Kidney (tissue), 14 donors: Measurements from ENCODE around the gene VDR. TPM values are rescaled to one million over a fixed set of nuclear protein-coding genes. Genes with fewer than 3 reads are reported as not detected.
"Not testable (repeated sequence)": the region's sequence is repeated elsewhere in the genome, so short reads cannot be mapped to it uniquely, and the experiment has no call there.

Source experiments
- DNase-seq, 5 donors: peaks; one replicate each; pipeline ENCODE4 v3.0.0-alpha.2; 2013 to 2020
- FAIRE-seq: peaks from 2 replicates; lab custom pipeline; 2012; peaks lifted over from hg19 to GRCh38; lab: Jason Lieb, UNC
- H3K27ac ChIP-seq, 2 donors: one replicate each; pipeline ENCODE4 v1.7.0; 2013; ENCODE audit warnings: low read depth in 2 of 2, low read length in 2 of 2, inconsistent platforms in 1 of 2
- H3K27me3 ChIP-seq: one replicate; pipeline ENCODE4 v1.7.1; 2013; ENCODE audit warnings: low read length, inconsistent platforms; ENCODE audit not compliant: control insufficient read depth, insufficient read depth
- H3K36me3 ChIP-seq, 3 donors: one replicate each; pipeline versions ENCODE4 v1.7.0 to v1.7.1; 2013; ENCODE audit warnings: low read length in 3 of 3, control low read depth in 1 of 3, inconsistent platforms in 1 of 3; ENCODE audit not compliant: insufficient read depth in 3 of 3, control insufficient read depth in 2 of 3
- H3K4me1 ChIP-seq, 3 donors: one replicate each; pipeline versions ENCODE4 v1.7.0 to v1.7.1; 2013; ENCODE audit warnings: low read length in 3 of 3, inconsistent platforms in 1 of 3, low read depth in 1 of 3; ENCODE audit not compliant: control insufficient read depth in 2 of 3, insufficient read depth in 2 of 3
- H3K4me3 ChIP-seq, 3 donors: one replicate each; pipeline versions ENCODE4 v1.7.0 to v1.8.1; 2013; ENCODE audit warnings: low read length in 3 of 3, control low read depth in 1 of 3, inconsistent platforms in 1 of 3
- H3K9ac ChIP-seq, 3 donors: one replicate each; pipeline versions ENCODE4 v1.7.0 to v1.7.1; 2013; ENCODE audit warnings: low read length in 3 of 3, control low read depth in 1 of 3, inconsistent platforms in 1 of 3
- H3K9me3 ChIP-seq, 3 donors: one replicate each; pipeline versions ENCODE4 v1.7.0 to v1.7.1; 2013; ENCODE audit warnings: low read length in 3 of 3, control low read depth in 1 of 3, inconsistent platforms in 1 of 3; ENCODE audit not compliant: control insufficient read depth in 2 of 3, insufficient read depth in 1 of 3
- intact Hi-C: fragments of 100-400 bp; cut with DNase I; formaldehyde crosslinking; loops from one replicate; pipeline ENCODE4 v1.11.1; 2022
- polyA plus RNA-seq: library from polyadenylated mRNA; stranded (reverse); fragments of 350-450 nt; fragmentation: Illumina TruSeq; extraction: RNeasy Lipid Tissue Mini Kit (QIAGEN cat#74804); gene quantifications from one replicate; pipeline ENCODE4 v1.2.3, GENCODE V29; 2014; ENCODE audit warnings: low read depth, low replicate concordance; ENCODE audit not compliant: insufficient read depth
- total RNA-seq: library from RNA; stranded (reverse); fragmentation: NEBNext Ultra II Directional; extraction: Animal tissue kit (Norgen Biotek cat#: 25700); gene quantifications from one replicate; pipeline ENCODE4 v1.2.1, GENCODE V29; 2021
- TF ChIP-seq, protein P1 (sequence below): IDR thresholded peaks from 3 replicates; pipeline ENCODE4 v1.5.1; 2012; ENCODE audit warnings: mild to moderate bottlenecking, moderate library complexity, borderline replicate concordance; ENCODE audit not compliant: insufficient read depth; ENCODE audit errors: extremely low read depth
- donor health status: control.
- donor health status: control.
- donor health status: control.
- donor health status: control.
- donor health status: control.
- donor health status: DM: yes; HTN: yes; CAD: no.
- donor health status: Normal renal cell carcinoma (clear cell type).

Gene VDR
- total and polyA plus RNA-seq, 2 donors from 2014 or later = 14.8 to 19.1 TPM

DNA sequence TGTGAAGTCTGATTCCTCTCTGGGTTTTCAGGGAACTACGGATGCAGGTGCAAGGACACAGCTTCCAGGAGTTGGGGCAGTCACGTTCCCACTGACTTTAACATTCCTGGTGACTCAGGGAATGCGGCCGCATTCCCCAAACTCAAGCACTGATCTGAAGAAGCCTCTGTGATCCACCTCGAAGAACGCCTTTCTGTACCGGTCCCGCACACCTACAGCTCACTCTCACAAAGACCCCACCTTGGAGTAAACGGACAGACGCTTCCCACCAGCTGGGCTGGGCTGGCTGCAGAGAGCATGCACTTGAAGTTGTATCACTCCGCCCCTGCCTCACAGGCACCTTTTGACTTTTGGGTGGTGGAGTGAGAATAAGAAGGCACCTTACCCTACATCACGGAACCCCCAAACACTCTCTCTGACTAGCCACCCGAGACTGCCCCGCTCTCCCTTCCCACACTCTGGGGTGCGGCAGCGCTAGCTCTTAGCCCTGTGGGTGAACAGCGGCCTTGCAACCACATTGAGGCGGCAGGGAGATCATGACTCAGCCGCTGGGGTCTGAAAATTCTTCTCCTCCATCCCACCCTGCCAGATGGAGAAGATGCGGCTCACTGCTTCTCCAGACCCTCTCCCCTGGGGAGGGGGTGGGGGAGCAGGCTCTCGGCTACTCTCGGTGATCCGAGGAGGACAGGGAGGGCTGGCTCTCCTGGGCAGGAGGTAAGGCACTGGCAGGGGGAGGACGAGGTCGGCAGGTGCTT, 61.4 kb downstream of the VDR start:
- DNase-seq = no peak
- Histone ChIP-seq H3K4me3 (no peak overlapping the region), H3K27me3 (no peaks in the 10 kb centered on the region), H3K9ac (no peak overlapping the region), H3K27ac (no peak overlapping the region), H3K4me1 (peaks cover 0 to 3% (median 2%) of the 10 kb centered on the region in 3 donors), H3K9me3 (no peaks in the 10 kb centered on the region), H3K36me3 (peaks cover 0 to 18% (median 11%) of the 10 kb centered on the region in 3 donors)
- FAIRE-seq = no peak
- intact Hi-C loops = no loop called here
- TF ChIP-seq, protein P1, sequence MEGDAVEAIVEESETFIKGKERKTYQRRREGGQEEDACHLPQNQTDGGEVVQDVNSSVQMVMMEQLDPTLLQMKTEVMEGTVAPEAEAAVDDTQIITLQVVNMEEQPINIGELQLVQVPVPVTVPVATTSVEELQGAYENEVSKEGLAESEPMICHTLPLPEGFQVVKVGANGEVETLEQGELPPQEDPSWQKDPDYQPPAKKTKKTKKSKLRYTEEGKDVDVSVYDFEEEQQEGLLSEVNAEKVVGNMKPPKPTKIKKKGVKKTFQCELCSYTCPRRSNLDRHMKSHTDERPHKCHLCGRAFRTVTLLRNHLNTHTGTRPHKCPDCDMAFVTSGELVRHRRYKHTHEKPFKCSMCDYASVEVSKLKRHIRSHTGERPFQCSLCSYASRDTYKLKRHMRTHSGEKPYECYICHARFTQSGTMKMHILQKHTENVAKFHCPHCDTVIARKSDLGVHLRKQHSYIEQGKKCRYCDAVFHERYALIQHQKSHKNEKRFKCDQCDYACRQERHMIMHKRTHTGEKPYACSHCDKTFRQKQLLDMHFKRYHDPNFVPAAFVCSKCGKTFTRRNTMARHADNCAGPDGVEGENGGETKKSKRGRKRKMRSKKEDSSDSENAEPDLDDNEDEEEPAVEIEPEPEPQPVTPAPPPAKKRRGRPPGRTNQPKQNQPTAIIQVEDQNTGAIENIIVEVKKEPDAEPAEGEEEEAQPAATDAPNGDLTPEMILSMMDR = no peak

DNA sequence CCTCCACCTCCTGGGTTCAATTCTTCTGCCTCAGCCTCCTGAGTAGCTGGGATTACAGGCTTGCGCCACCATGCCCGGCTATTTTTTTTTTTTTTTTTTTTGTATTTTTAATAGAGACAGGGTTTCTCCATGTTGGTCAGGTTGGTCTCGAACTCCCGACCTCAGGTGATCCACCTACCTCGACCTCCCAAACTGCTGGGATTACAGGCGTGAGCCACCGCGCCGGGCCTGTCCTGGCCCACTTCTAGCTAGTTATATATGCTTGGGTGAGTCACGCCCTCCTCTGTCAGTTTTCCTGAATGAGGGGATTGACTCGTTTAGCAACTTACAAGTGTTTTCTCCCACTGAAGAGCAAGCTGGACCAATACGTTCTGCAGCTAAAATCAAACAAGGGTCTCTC, 62.3 kb downstream of the VDR start:
- H3K27ac ChIP-seq, H3K4me1 ChIP-seq, FAIRE-seq, intact Hi-C loops, H3K9ac ChIP-seq, H3K4me3 ChIP-seq, H3K9me3 ChIP-seq, DNase-seq, H3K27me3 ChIP-seq: not testable (repeated sequence)
- peaks cover 0 to 18% (median 11%) of the 10 kb centered on the region in 3 donors for H3K36me3 ChIP-seq

DNA sequence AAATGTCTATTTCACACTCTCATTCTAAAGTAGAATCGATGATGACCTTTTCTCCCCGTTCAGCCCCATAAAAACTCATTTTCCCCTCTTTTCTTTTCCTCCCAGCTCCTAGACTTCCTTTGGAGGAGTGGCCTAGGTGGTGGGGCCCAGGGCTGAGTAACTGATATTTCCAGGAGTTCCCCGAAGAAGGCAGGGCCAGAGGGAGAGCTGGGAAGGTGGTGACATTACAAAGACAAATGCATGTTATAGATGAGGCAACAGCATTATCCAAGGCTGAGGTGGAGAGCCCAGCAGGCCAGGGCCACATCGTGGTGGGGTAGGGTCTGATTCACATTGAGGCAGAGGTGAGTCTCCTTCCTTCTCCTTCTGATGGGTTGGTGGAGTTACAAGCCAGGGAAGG, 62.9 kb downstream of the VDR start:
- Histone ChIP-seq H3K36me3 (peaks cover 0 to 18% (median 11%) of the 10 kb centered on the region in 3 donors), H3K27me3 (no peaks in the 10 kb centered on the region), H3K4me1 (peaks cover 2 to 10% (median 3%) of the 10 kb centered on the region in 3 donors), H3K4me3 (no peak overlapping the region), H3K9ac (no peak overlapping the region), H3K27ac (no peak overlapping the region), H3K9me3 (no peaks in the 10 kb centered on the region)
- TF ChIP-seq, protein P1 = no peak
- FAIRE-seq = no peak
- no peak for DNase-seq
- intact Hi-C loops = no loop called here

DNA sequence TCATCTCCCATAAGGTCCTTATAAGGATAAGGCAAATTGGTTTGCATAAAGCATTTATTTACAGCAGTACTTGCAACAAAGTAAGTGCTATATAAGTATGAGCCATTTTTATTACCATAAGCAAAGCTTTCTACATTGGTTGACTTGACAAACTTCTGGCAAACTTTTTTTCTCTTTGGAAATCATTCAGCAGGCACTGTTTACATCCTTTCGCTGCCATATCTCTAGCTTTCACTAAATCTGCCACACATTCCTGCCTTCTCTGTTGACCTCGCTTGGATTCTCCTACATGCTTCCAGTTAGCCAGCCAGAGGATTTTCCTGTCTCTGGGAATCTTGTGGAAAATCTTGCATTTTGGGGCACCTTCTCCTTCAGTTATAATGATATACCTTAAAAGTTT, 63.3 kb downstream of the VDR start:
- DNase-seq (no peak), FAIRE-seq (no peak)
- H3K4me1 ChIP-seq = peaks cover 2 to 9% (median 3%) of the 10 kb centered on the region in 3 donors
- no peaks in the 10 kb centered on the region for H3K9me3 ChIP-seq
- H3K27me3 ChIP-seq = no peaks in the 10 kb centered on the region
- H3K4me3 ChIP-seq = no peak overlapping the region
- intact Hi-C loops = no loop called here
- TF ChIP-seq, protein P1 = no peak
- peaks cover 0 to 15% (median 11%) of the 10 kb centered on the region in 3 donors for H3K36me3 ChIP-seq
- H3K27ac ChIP-seq = no peak overlapping the region
- H3K9ac ChIP-seq = no peak overlapping the region
